COLO668 (cell line): ENCODE data around the gene HRG.
"Not testable (repeated sequence)": the region's sequence is repeated elsewhere in the genome, so short reads cannot be mapped to it uniquely, and the experiment has no call there.

Experiments used
- DNase-seq: peaks from one replicate; lab custom pipeline; 2025; ENCODE audit not compliant: unreplicated experiment; lab: John Stamatoyannopoulos, UW

The HRG gene

DNA sequence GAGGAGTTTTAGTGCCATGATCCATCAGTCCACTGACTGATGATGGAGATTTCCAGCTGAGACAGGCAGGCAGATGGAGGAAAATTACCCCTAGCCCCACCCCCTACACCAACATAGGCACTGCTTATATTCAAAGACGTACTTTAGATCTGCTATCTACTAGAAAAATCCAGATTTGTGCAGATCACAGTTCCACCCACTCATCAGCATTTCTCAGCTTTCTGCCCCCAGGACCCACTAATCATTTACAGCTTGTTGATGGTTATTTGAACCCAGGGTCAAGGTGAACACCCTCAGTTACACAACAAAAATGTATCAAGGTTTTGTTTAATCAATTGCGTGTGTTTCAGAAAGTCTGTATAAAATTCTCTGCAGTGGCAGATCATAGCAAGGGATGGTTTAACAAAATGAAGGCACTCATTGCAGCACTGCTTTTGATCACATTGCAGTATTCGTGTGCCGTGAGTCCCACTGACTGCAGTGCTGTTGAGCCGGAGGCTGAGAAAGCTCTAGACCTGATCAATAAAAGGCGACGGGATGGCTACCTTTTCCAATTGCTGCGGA, at the start of gene HRG:
TSS of gene HRG (plus strand) at position 390 of the 564 bp plus-strand sequence. CDS start at position 408, 18 bp downstream.
- no peak for DNase-seq

DNA sequence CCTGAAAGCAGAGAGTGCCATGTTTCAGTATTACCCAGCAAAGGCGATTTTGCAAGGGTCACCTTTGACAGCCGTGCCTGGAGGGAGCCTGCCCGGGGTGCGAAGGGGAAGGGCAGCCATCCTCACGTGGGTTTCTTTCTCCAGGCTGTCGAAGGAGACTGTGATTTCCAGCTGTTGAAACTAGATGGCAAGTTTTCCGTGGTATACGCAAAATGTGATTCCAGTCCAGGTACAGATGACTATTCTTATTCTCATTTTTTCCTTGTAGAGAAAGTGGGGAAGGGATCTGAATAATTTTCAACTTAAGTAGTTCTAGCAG, 49.6 kb upstream of the HRG start:
- DNase-seq = no peak

- DNase-seq = peak; percentile 64
These were observed 48.5 kb upstream of the HRG start for GRCh38 chr3:186617036-186617946.

- no peak for DNase-seq
These were observed 47.4 kb upstream of the HRG start for GRCh38 chr3:186618318-186618938.

- no peak for DNase-seq
These were observed 46.0 kb upstream of the HRG start for GRCh38 chr3:186619787-186620212.

GRCh38 chr3:186620213-186621092, 45.4 kb upstream of the HRG start:
- DNase-seq = no peak

- no peak for DNase-seq
These were observed 43.7 kb upstream of the HRG start for GRCh38 chr3:186621894-186622650.

DNA sequence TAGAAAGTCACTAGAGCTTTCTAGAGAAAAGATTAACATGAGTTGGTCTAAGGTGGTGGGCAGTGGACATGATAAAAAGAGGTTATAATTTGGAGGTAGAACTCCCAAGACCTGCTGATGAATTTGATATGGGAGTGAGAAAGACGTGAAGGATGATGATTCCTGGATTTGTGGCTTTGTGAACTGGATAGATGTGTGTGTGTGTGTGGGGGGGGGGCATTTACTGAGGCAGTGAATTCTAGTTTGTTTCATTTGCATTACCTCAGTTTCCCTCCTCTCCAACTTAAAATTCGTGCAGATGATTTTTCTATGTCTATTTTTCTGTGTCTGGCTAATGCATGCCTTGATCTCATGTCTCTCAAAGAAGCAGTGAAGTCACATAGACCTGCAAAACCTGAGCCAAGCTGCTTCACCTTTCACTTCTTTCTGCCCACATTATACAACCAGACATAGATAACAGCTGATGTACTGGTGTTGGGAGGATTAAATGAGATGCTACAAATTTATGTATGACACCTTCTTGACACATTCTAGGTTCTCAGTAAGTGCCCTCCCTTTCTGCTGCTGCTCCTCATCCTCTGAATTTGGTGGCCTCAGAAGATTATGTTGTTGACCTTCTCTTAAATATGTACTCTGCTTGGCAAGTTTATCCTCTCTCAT, 43.0 kb upstream of the HRG start:
- no peak for DNase-seq

GRCh38 chr3:186624598-186624997, 41.2 kb upstream of the HRG start:
- DNase-seq = no peak

DNA sequence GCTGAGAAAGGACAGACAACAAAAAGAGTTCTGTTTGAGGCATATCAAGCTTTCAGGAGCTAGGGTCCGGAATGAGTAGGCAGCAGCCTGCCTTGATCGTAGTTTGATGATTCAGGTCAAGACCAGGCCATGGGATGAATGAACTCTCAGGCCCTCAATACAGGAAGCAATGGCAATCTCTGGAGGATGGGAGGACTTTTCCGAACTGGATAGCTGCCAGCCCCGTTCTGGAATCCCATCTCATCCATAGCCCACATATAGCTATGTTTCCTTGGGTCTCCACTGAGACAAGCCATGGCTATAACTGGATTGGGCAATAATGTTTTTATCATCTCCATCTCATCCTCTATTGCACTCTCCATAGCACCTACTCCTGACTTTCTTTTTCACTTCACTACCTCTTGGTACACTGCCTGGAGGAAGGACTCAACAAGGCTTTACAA, 40.2 kb upstream of the HRG start:
- no peak for DNase-seq

DNA sequence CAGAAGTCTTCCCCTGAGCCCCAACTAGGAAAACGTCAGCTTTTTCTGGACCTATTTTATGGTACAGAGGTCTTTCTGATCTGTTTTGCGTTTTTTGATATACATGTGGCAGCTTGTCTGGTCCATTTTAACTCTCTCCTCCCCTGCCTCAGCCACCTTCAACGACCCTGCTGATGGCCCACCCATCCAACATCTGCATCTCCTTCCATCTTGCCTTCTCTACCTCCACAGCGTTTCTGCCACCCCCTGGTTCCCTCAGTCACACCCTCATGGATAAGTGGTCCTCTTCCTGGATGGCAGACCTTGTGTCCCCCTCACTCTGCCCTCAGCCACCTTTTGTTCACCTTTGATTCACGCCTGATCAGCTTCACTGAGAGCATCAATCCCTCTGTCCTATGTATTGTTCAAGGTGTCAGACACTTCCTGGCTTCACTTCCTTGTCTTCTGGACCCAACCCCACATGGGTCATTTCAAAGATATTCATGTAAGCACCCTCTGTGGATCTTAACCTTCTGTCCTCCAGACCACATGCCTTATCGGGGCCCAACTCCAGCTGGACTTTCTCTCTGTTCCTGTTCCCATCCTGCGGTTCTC, 39.5 kb upstream of the HRG start:
- no peak for DNase-seq

GRCh38 chr3:186627852-186628414, 37.9 kb upstream of the HRG start:
- no peak for DNase-seq

GRCh38 chr3:186628756-186629155, 37.1 kb upstream of the HRG start:
- DNase-seq = no peak

GRCh38 chr3:186630950-186631641, 34.7 kb upstream of the HRG start:
- no peak for DNase-seq

DNA sequence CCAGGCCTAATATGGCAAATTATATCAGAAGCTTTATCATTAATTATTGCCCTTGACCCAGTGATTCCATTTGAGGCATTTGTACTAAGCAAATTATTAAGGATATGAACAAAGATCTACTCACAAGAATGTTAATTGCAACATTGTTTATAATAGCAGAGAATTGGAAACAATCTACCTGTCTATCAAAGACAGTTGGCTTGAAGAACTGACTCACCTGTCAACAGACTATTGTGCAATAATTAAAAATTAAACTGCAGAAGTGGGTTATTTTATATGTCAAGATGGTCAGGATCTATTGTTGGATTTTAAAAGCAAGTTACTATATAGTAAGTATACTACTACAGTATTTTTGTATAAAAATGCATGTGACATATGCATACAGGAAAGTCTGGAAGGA, 32.3 kb upstream of the HRG start:
- DNase-seq = no peak

- DNase-seq = not testable (repeated sequence)
These were observed 31.6 kb upstream of the HRG start for GRCh38 chr3:186634207-186634606.

DNA sequence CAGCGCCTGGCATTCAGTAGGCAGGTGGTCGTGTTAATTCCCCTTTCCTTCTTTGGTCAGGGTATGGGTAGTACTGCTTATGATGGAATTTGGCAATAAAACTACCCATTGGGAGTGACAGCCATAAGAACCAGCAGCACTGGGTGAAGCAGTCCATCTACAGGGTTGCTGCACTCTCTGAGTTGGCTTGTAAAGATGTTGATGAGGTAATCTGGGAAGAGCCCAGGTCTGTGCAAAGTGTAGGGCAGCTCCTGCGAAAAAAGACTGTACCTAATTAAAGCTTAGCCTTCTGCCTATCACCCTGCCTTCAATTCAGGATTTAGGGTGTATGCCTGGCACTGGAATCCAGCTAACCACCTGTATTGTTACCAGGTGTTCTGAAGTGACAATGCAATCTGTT, 30.3 kb upstream of the HRG start:
- DNase-seq = no peak

GRCh38 chr3:186636536-186636935, 29.3 kb upstream of the HRG start:
- no peak for DNase-seq

- DNase-seq = no peak
These were observed 28.1 kb upstream of the HRG start for GRCh38 chr3:186637686-186638085.
